T-helper 17 cell (primary cell): ENCODE measurements around the gene KRT76. TPM values are rescaled to one million over a fixed set of nuclear protein-coding genes. Genes with fewer than 3 reads are reported as not detected.
"Not testable (repeated sequence)": the region's sequence is repeated elsewhere in the genome, so short reads cannot be mapped to it uniquely, and the experiment has no call there.

ENCODE experiments used
- ATAC-seq: fragments of 150-1000 bp; cut with Tn5 transposase; 2 replicates; pipeline ENCODE4 v1.10.0; 2021; ENCODE audit warnings: mild to moderate bottlenecking, moderate library complexity
- DNase-seq, 3 donors: peaks; one replicate each; pipeline versions ENCODE4 v3.0.0 to v3.0.0-alpha.2; 2020 to 2021
- H3K9me3 ChIP-seq: one replicate; pipeline ENCODE4 v1.7.0; 2013; ENCODE audit warnings: low read length, mild to moderate bottlenecking; ENCODE audit not compliant: control insufficient read depth, poor library complexity, severe bottlenecking
- H3K27ac Mint-ChIP-seq: one replicate; pipeline ENCODE4 v1.8.0; 2022; ENCODE audit warnings: mild to moderate bottlenecking, moderate library complexity, mixed read lengths
- H3K27me3 Mint-ChIP-seq: one replicate; pipeline ENCODE4 v1.8.0; 2022; ENCODE audit warnings: mixed read lengths
- H3K36me3 Mint-ChIP-seq: one replicate; pipeline ENCODE4 v1.8.0; 2022; ENCODE audit warnings: low read depth, mixed read lengths
- H3K4me1 Mint-ChIP-seq: one replicate; pipeline ENCODE4 v1.8.0; 2022; ENCODE audit warnings: mild to moderate bottlenecking, mixed read lengths
- H3K4me3 Mint-ChIP-seq: one replicate; pipeline ENCODE4 v1.8.0; 2022; ENCODE audit warnings: mild to moderate bottlenecking, moderate library complexity, mixed read lengths
- total RNA-seq, 4 donors: library from RNA in 2 of 4; stranded (reverse) in 2 of 4; gene quantifications; one replicate each; pipeline ENCODE4 v1.2.3 and lab custom pipeline; 2022 to 2026

The KRT76 gene
- total RNA-seq, 2 donors from 2014 or later, result not detected

GRCh38 chr12:52798003-52798670 is 21.0 kb upstream of the KRT76 start:
- no peak for DNase-seq
- no peak overlapping the region for H3K27ac Mint-ChIP-seq
- no peaks in the 10 kb centered on the region for H3K4me1 Mint-ChIP-seq
- no peak overlapping the region for H3K4me3 Mint-ChIP-seq
- peaks cover 4% of the 10 kb centered on the region for H3K36me3 Mint-ChIP-seq
- ATAC-seq, result no peak
- H3K27me3 Mint-ChIP-seq, result peaks cover 49% of the 10 kb centered on the region
- H3K9me3 ChIP-seq, result no peaks in the 10 kb centered on the region

DNA sequence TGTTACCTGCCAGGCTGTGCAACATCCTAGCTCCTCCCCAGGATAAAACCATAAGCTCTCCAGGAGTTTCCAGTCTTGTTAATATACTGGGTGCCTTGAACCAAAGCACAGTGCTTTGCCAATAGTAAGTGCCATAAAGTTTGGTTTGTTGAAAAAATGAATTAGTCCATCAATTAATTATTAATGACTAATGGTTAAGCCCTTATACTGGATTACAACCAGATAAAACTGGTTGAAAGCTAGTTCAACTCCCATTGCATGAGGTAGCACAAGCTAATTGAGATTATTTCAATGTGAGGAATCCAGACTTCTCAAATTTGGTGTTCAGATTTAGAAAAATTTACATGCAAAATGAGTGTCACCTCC is 20.4 kb upstream of the KRT76 start:
- H3K36me3 Mint-ChIP-seq, result peaks cover 2% of the 10 kb centered on the region
- no peaks in the 10 kb centered on the region for H3K9me3 ChIP-seq
- no peak for ATAC-seq
- H3K4me1 Mint-ChIP-seq, result no peaks in the 10 kb centered on the region
- no peak overlapping the region for H3K4me3 Mint-ChIP-seq
- H3K27me3 Mint-ChIP-seq, result peaks cover 55% of the 10 kb centered on the region
- DNase-seq, result no peak
- H3K27ac Mint-ChIP-seq, result no peak overlapping the region

DNA sequence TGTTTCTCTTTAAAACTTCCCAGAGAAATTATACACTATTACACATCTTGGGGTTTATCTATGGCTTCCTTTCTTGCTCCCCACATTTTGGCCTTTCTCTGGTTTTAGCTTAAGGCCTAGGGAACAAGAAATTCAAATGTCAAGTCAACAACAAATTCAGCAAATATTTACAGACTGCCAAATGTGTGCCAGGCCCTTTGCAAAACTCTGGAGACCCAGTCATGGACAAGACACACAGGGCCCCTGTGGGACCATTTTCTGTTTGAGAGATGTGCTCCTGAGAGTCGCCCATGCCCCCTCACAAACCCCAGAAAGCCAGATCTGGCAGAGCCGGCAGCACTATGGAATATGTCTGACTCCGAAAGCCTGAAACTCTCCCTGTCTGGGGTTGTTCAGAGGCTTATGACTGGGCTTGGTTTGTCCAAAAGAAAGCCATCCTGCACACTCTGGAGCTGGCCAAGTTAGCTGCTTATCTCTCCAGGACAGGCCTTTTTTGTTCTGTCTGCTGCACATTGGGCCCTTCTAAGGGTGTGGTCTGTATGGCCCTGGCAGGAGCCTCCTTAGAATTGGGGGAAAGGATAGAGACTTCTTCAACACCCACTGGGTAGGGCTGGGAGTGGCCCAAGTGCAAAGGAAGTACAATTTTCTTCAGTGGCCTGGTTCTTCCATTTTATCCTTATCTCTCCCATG is 19.8 kb upstream of the KRT76 start:
- Mint-ChIP-seq H3K36me3 (peaks cover 2% of the 10 kb centered on the region), H3K27me3 (peaks cover 61% of the 10 kb centered on the region), H3K4me1 (no peaks in the 10 kb centered on the region), H3K27ac (no peak overlapping the region), H3K4me3 (no peak overlapping the region)
- ATAC-seq (no peak), DNase-seq (no peak)
- H3K9me3 ChIP-seq, result no peaks in the 10 kb centered on the region

GRCh38 chr12:52796429-52796794 is 19.3 kb upstream of the KRT76 start:
- ATAC-seq (no peak), DNase-seq (no peak)
- Mint-ChIP-seq H3K27me3 (peaks cover 64% of the 10 kb centered on the region), H3K27ac (no peak overlapping the region), H3K36me3 (peaks cover 2% of the 10 kb centered on the region), H3K4me3 (no peak overlapping the region), H3K4me1 (no peaks in the 10 kb centered on the region)
- no peaks in the 10 kb centered on the region for H3K9me3 ChIP-seq

GRCh38 chr12:52795694-52796428 is 18.7 kb upstream of the KRT76 start, which contains the start of gene KRT3:
TSS of gene KRT3 (minus strand) at chr12:52796117. CDS start at chr12:52796042, 75 bp downstream.
- H3K9me3 ChIP-seq, result no peaks in the 10 kb centered on the region
- no peaks in the 10 kb centered on the region for H3K4me1 Mint-ChIP-seq
- H3K36me3 Mint-ChIP-seq, result peaks cover 2% of the 10 kb centered on the region
- ATAC-seq, result no peak
- H3K27me3 Mint-ChIP-seq, result peaks cover 61% of the 10 kb centered on the region
- no peak for DNase-seq
- no peak within 1 kb of the TSS for H3K27ac Mint-ChIP-seq
- no peak within 1 kb of the TSS for H3K4me3 Mint-ChIP-seq

DNA sequence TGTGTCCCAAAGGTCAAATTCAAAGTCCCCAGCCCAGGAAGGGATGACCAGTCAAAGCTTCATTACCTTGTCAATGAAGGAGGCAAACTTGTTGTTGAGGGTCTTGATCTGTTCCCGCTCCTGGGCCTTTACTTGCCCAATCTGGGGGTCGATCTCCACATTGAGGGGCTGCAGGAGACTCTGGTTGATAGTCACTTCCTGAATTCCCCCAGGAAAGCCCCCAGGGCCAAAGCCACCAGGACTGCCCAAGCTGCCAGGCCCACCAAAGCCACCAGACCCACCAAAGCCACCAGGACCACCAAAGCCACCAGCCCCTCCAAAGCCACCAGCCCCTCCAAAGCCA is 18.2 kb upstream of the KRT76 start:
- not testable (repeated sequence) for DNase-seq, H3K27ac Mint-ChIP-seq, ATAC-seq, H3K36me3 Mint-ChIP-seq, H3K9me3 ChIP-seq, H3K4me1 Mint-ChIP-seq, H3K4me3 Mint-ChIP-seq
- peaks cover 65% of the 10 kb centered on the region for H3K27me3 Mint-ChIP-seq

DNA sequence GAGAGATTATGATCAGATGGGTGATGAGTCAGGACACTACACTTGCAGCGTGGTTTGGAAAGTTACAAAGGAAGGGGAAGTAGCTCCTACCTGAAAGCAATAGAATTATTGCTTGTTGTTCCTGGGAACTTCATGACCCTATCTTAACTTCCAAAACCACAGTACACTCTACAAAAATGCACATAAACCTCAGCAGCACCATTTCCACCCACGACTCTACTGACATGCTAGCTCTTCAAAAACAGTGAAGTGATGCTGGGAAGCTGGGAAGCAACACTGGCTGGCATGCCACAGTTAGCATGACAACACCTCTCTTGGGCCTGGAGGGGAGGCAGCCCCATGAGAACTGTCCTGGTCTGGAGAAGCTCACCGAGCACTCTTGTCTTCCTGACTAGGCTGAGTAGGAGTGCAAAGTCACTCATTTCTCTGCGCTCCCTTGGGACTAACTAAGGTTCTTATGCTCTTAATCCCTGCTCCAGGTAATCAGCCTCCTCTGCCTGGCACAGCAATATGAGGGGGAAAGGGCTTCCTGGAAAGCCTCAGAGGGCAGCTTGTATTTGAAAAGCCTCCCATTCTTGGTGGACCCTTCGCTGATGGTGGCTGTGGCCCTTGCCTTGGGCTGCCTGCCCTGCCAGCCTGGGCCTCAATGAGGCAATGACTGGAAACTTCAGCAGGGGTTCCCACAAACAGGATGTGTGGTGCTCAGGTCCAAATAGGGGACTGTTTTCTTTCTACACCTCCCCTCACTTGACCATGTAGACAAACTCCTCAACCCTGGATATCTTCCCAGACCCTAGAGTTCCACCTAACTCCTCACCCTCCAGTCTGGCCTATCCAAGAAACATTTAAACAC is 17.6 kb upstream of the KRT76 start:
- no peak overlapping the region for H3K27ac Mint-ChIP-seq
- H3K27me3 Mint-ChIP-seq, result peaks cover 65% of the 10 kb centered on the region
- peaks cover 2% of the 10 kb centered on the region for H3K4me1 Mint-ChIP-seq
- no peak for DNase-seq
- H3K36me3 Mint-ChIP-seq, result peaks cover 2% of the 10 kb centered on the region
- ATAC-seq, result no peak
- no peak overlapping the region for H3K4me3 Mint-ChIP-seq
- no peaks in the 10 kb centered on the region for H3K9me3 ChIP-seq

GRCh38 chr12:52792185-52793029 is 15.3 kb upstream of the KRT76 start:
- DNase-seq (no peak), ATAC-seq (no peak)
- no peak overlapping the region for H3K27ac Mint-ChIP-seq
- peaks cover 2% of the 10 kb centered on the region for H3K4me1 Mint-ChIP-seq
- no peaks in the 10 kb centered on the region for H3K36me3 Mint-ChIP-seq
- H3K27me3 Mint-ChIP-seq, result peaks cover 74% of the 10 kb centered on the region
- no peak overlapping the region for H3K4me3 Mint-ChIP-seq
- no peaks in the 10 kb centered on the region for H3K9me3 ChIP-seq

DNA sequence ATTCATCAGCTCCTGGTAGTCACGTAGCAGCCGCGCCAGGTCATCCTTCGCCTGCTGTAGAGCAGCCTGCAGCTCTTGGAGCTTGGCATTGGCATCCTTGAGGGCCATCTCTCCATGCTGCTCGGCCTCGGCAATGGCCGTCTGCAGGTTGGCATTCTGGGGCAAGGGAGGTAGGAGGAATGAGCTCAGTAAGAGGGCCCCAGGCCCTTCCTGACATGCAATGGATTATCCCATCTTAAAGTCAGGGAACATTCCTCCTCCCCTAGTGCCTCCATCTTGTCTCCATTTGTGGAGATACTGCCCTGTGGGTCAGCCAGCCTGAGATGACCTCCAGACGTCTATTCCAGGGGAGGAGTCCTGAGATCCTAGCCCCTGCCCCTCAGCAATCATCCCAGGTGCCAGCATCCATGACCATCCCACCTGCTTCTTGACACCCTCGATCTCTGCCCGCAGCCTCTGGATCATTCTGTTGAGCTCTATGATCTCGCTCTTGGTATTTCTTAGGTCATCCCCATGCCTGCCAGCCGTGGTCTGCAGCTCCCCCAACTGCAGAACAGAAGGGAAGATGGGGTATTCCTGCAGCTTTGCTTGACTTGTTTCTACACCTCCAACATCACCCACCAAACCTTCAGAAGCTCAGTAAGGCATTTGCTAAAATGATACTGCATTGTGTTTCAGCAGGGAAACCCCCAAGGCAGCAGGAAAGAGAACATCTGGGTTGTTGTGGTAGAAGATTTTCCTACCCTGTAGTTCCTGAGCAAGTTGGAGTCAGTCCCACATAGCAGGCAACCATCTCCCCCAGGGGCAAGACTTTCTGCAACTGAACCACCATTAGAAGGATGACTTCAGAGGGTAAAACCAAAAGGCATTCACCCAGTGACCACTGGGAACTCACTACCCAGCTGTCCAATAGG is 14.4 kb upstream of the KRT76 start:
- H3K27me3 Mint-ChIP-seq, result peaks cover 78% of the 10 kb centered on the region
- no peaks in the 10 kb centered on the region for H3K9me3 ChIP-seq
- H3K36me3 Mint-ChIP-seq, result no peaks in the 10 kb centered on the region
- DNase-seq (no peak), ATAC-seq (no peak)
- peaks cover 2% of the 10 kb centered on the region for H3K4me1 Mint-ChIP-seq
- H3K27ac Mint-ChIP-seq, result no peak overlapping the region
- no peak overlapping the region for H3K4me3 Mint-ChIP-seq

- H3K4me1 Mint-ChIP-seq, result peaks cover 2% of the 10 kb centered on the region
- H3K4me3 Mint-ChIP-seq, result no peak overlapping the region
- no peaks in the 10 kb centered on the region for H3K36me3 Mint-ChIP-seq
- DNase-seq (no peak), ATAC-seq (no peak)
- H3K9me3 ChIP-seq, result no peaks in the 10 kb centered on the region
- H3K27ac Mint-ChIP-seq, result no peak overlapping the region
- H3K27me3 Mint-ChIP-seq, result peaks cover 74% of the 10 kb centered on the region
Observed at GRCh38 chr12:52790427-52791270, 13.5 kb upstream of the KRT76 start.
